ENCODE results near the gene RPGRIP1L. TPM values are rescaled to one million over a fixed set of nuclear protein-coding genes. Genes with fewer than 3 reads are reported as not detected.
"Not testable (repeated sequence)": the region's sequence is repeated elsewhere in the genome, so short reads cannot be mapped to it uniquely, and the experiment has no call there.

RPGRIP1L gene
- total RNA-seq, 1 experiment from 2014 or later: 13.1 TPM

DNA sequence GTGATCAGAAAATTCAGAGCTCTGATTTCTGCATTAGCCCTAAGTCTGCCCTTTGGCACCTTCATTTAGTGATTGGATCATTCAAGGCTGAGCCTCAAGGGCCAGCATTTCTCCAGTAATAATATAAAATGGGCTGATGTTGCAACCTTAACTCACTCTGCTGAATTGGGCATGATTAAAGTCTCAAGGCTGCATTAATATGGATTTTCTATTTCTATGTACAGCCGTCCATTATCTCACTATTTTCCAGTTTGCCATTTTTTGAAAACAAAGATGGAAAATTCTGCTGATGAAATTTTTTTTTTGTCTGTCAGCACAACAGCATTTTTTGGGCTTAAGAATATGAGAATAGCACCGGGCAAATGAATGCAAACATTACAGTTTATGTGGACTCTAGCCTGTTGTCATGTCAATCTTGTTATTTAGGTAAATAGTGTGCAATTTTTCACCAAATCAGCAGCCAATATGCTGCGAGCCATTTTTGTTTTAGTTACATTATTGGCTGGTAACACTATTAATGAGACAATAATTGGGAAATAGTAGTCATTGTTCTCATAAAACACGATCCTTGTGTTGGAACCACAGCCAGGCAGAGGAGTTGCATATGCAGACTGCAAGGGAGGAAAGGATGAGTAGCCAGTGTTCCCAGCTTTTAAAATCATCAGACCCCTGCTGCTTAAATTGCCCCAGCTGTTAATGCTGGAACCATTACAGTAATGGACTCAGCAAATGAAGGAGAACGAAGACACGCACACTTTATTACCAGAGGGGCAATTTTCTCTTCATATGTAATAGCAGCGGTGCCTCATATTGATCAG is 10.8 kb upstream of the RPGRIP1L start:
- no peak for DNase-seq (ENCODE audit: low read depth)
- in situ Hi-C loops (cut with HindIII; ENCODE audit: low pct_unique_long_range_greater_than_20kb, low sequenced_read_pairs): no loop called here

DNA sequence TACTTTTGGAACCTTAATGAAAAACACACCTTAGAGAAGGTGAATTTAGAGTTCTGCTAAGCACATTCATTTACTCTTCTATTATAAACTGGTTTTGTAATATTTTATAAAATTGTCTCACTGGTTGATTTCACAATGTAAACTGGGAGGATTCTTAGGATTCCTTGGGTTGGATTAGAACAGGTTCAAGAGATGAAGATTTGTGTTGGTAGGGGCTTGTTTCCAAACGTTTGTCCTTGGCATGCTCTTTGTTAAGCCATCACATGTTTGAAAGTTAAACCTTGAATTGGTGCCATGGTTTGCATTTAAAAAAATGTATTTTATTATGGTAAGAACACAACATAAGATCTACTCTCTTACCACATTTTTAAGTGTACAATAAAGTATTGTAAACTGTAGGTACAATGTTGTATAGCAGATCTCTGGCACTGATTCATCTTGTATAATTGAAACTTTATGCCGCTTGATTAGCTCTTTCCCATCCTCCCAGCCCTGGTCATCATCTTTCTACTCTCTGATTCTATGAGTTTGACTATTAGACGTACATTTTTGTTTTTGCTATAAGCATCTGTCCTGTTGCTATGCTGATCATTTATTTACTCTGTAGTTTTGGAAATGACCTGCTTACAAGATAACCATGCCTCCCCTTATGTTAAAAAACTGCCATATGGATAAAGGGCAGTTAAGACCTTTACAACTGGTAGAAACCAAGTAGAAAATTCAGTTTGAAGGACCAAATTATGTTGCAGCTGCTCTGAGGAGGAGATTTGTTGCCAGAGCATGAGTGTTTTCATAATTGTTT is 9.9 kb upstream of the RPGRIP1L start:
- in situ Hi-C loops (cut with HindIII; ENCODE audit: low pct_unique_long_range_greater_than_20kb, low sequenced_read_pairs): no loop called here
- no peak for DNase-seq (ENCODE audit: low read depth)

DNA sequence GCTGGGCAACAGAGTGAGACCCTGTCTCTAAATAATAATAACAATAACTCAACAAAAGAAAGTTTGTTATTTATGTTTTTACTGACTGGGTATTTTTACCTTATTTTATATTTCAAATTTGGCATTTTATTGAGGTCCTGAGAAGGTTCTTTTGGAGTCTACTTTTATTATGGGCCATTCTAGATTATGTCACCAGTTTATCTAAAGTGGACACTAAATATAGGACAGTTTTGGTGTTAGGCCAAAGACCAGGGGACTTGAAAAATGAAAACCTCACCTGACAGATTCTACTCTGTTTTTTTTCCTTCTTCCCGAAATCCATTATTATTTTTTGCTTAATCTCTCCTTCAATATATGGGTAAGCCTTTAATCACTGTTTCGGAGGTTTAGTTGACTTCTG is 8.4 kb upstream of the RPGRIP1L start:
- in situ Hi-C loops (cut with HindIII; ENCODE audit: low pct_unique_long_range_greater_than_20kb, low sequenced_read_pairs): no loop called here
- no peak for DNase-seq (ENCODE audit: low read depth)

DNA sequence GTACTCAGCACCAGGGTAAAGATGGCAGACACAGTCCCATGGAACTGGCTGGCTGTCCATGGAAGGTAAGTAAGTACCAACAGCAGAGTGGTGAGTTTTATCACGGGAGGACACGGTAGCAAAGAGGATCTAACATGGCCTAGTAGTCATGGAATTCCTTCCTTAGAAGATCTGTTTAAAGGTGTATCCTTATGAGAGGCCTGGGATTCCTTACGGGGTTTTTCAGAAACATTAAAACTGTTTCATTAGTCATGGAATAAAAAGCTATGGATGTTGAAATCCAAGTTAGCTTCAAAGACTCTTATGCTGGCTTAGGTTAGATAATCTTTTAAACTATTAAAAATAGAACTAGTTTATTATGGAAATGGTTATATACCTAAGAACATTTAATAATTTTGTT is 7.7 kb upstream of the RPGRIP1L start:
- no peak for DNase-seq (ENCODE audit: low read depth)
- in situ Hi-C loops (cut with HindIII; ENCODE audit: low pct_unique_long_range_greater_than_20kb, low sequenced_read_pairs): no loop called here

DNA sequence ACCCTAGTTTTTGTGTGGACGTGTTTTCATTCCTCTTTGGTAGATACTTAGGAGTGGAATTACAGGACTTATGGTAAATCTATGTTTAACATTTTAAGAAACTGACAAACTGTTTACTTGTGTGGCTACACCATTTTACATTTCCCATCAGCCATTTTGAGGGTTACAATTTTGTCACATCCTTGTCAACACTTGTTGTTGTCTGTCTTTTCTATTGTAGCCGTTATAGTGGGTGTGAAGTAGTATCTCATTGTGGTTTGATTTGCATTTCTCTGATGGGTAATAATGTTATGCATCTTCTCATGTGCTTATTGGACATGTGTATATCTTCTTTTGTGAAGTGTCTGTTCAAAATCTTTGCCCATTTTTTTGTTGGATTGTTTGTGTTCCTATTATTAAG is 4.8 kb upstream of the RPGRIP1L start:
- in situ Hi-C loops (cut with HindIII; ENCODE audit: low pct_unique_long_range_greater_than_20kb, low sequenced_read_pairs): no loop called here
- DNase-seq (ENCODE audit: low read depth): no peak

DNA sequence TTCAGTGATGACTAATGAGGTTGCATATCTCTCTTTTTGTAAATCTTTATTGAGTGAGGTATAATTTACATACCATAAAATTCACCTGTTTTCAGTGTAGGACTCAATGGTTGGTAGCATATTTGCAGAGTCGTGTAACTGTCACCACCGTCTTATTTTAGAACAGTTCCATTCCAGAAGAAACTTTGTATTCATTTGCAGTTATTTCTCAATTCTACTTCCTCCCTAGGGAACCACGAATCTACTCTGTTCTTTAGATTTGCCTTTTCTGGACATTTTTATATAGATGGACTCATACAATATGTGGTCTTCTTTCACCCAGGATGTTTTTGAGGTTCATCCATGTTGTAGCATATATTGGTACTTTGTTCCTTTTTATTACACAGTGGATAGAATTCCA is 4.0 kb upstream of the RPGRIP1L start:
- in situ Hi-C loops (cut with HindIII; ENCODE audit: low pct_unique_long_range_greater_than_20kb, low sequenced_read_pairs): no loop called here
- no peak for DNase-seq (ENCODE audit: low read depth)

DNA sequence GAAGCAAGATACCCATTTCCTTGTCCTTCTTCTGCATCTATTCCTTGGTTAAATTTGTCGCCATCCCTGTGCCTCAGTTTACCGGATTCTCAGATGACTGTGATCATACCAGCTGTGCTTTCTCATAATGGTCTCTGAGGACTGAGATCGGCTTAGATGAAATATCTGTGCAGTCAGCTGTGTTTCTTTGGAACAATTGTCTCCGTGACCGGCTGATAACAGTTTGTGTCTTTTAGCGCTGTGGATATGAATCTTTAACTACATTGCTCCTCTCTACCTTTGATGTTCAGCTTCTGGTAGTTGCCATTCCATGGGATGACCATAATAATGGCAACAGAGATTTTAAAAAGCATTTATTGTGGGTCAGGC is 770 bp upstream of the RPGRIP1L start:
- DNase-seq (ENCODE audit: low read depth): no peak
- in situ Hi-C loops (cut with HindIII; ENCODE audit: low pct_unique_long_range_greater_than_20kb, low sequenced_read_pairs): no loop called here

DNA sequence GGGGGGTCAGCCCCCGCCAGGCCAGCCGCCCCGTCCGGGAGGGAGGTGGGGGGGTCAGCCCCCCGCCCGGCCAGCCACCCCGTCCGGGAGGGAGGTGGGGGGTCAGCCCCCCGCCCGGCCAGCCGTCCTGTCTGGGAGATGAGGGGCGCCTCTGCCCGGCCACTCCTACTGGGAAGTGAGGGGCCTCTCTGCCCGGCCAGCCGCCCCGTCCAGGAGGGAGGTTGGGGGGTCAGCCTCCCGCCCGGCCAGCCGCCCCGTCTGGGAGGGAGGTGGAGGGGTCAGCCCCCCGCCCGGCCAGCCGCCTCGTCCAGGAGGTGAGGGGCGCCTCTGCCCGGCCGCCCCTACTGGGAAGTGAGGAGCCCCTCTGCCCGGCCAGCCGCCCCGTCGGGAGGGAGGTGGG is 5.4 kb downstream of the RPGRIP1L start:
- in situ Hi-C loops (cut with HindIII; ENCODE audit: low pct_unique_long_range_greater_than_20kb, low sequenced_read_pairs); DNase-seq (ENCODE audit: low read depth): not testable (repeated sequence)

DNA sequence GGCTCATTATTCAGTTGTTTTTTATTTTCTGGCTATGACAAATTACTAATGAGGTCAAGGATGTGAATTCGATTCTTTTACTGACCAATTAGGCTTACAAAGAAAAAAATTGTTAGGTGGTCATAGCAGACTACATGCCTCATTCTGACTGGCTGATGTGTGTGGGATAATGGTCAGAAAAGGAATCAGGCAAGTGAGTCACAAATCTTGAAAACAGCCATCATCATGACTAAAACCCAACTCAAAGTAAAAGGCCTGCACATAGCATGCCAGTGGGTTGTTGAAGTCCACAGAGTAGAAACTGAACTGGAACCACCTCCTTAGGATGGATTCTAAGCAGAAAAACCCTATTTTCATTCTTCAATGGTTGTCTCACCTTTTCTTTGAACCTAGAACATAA is 8.6 kb downstream of the RPGRIP1L start:
- DNase-seq (ENCODE audit: low read depth): peak; percentile 18

DNA sequence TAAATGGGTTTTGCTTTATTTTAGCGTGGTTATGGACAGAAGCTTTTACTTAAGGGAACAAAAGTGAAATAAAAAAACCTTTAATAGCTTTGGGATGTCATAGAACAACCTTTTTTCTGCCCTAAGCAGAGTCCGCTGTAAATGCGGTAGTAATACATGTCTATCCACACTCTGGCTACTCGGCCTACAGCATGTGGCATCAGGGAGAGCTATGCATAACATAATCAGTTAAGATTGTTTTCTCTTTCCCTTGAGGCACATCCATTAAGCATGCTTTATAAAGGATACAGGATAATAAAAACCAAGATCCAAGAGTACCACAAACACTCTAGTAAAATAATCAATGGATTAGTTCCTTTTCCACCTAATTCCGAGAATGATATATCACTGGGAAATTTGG is 10.3 kb downstream of the RPGRIP1L start:
- in situ Hi-C loops (cut with HindIII; ENCODE audit: low pct_unique_long_range_greater_than_20kb, low sequenced_read_pairs): no loop called here
- DNase-seq (ENCODE audit: low read depth): no peak

More for the DNA sequence above, 8.6 kb downstream of the RPGRIP1L start:
- in situ Hi-C loops (cut with HindIII; ENCODE audit: low pct_unique_long_range_greater_than_20kb, low sequenced_read_pairs): no loop called here

DNA sequence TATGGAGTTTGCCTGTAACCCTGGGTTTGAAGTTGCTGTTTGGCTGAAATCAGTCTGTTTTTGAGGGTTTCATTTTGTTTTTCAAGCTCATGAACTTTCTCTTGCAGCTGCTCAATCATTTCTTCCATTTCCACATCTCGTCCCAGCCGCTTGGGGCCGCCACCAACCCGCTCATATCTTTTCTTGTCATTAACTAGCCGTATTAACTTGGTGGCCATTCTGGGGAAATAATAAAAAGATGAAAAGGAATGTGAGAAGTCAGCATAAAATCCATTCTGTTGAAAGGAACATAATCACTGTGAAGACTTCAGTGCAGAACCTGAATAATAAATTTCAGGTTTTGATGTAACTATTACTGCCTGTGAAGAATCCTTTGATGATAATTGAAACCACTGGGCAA is 11.5 kb downstream of the RPGRIP1L start:
- peak; percentile 50 for DNase-seq (ENCODE audit: low read depth)
- in situ Hi-C loops (cut with HindIII; ENCODE audit: low pct_unique_long_range_greater_than_20kb, low sequenced_read_pairs): no loop called here

DNA sequence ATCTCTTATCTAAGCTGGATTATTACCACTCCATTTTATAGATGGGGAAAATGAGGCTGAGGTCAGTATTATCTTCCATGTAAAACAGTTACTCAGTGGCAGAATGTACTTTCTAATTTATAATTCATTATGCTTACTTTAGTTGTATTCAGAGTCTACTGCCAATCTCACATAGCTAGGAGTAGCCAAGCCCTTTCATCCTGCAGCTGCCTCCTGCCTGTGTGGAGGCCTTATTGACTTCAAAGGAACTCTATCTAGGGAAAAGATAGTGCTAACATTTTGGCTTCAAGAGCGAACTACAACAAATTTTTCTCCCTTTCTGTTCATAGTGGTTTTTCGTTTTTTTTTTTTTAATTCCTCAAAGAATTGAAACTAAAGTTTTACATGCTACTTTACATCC is 12.9 kb downstream of the RPGRIP1L start:
- DNase-seq (ENCODE audit: low read depth): no peak
- in situ Hi-C loops (cut with HindIII; ENCODE audit: low pct_unique_long_range_greater_than_20kb, low sequenced_read_pairs): no loop called here

DNA sequence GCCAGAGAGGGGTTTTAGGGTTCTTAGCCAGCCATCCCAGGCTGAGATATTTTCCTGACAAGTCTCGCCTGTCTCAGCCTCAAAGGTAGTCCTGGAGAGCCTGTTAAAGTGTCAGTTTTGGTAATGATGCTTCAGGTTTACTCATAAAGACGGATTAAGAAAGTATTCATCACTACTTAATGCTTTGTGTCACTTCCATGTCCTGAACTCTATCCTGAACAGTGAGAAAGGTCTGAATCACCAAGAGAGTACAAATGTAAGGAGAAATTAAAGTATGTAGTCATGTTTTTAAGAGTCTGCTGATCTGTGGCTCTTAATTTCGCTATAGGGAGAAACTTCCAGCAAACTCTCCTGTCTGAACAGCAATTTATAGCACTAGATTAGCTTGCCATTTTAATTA is 14.0 kb downstream of the RPGRIP1L start:
- in situ Hi-C loops (cut with HindIII; ENCODE audit: low pct_unique_long_range_greater_than_20kb, low sequenced_read_pairs): no loop called here
- no peak for DNase-seq (ENCODE audit: low read depth)

DNA sequence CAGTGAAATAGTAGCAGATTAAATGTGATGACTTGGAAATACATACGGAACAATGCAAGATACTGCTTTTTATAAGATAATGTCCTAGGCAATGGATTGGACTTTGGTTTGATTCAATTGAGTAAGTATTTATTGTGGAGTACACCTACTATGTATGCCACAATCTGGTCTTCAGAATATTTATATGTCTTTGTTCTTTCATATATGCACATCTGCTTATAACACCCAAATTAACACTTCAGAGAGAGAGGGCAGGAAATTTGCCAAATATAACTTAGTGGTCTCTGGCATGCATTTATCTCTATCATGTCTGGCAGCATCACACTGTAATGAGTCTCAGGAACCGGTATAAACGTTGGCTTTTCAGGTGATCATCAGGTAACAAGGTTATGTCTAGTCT is 16.9 kb downstream of the RPGRIP1L start:
- DNase-seq (ENCODE audit: low read depth): no peak
- in situ Hi-C loops (cut with HindIII; ENCODE audit: low pct_unique_long_range_greater_than_20kb, low sequenced_read_pairs): no loop called here

DNA sequence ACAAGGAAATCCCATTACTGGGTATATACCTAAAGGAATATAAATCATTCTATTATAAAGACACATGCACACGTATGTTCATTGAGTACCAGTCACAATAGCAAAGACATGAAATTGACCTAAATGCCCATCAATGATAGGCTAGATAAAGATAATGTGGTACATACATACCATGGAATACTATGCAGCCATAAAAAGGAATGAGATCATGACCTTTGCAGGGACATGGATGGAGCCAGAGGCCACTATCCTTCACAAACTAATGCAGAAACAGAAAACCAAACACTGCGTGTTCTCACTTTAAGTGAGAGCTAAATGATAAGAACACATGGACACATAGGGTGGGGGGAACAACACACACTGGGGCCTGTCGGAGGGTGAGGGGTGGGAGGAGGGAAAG is 18.3 kb downstream of the RPGRIP1L start:
- in situ Hi-C loops (cut with HindIII; ENCODE audit: low pct_unique_long_range_greater_than_20kb, low sequenced_read_pairs): not testable (repeated sequence)

DNA sequence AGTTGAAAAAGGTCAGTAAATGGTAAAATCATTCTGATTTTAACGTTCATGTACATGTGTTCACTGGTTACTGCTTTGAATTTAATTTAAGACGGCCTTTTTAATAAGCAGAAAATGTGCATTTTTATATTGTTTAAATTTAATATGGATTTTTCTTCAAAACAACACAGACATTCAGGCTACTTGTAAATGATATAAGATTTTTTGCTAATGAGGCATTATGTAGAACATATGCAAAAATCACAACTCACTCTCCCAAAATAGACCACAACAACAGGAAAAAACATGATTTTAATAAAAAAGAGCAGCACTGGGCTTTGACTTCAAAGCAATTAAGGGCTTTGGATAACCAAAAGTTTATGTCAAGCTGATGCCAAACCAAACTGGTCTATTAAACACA is 22.3 kb downstream of the RPGRIP1L start:
- no peak for DNase-seq (ENCODE audit: low read depth)
- in situ Hi-C loops (cut with HindIII; ENCODE audit: low pct_unique_long_range_greater_than_20kb, low sequenced_read_pairs): no loop called here

More for the DNA sequence above, 18.3 kb downstream of the RPGRIP1L start:
- not testable (repeated sequence) for DNase-seq (ENCODE audit: low read depth)

DNA sequence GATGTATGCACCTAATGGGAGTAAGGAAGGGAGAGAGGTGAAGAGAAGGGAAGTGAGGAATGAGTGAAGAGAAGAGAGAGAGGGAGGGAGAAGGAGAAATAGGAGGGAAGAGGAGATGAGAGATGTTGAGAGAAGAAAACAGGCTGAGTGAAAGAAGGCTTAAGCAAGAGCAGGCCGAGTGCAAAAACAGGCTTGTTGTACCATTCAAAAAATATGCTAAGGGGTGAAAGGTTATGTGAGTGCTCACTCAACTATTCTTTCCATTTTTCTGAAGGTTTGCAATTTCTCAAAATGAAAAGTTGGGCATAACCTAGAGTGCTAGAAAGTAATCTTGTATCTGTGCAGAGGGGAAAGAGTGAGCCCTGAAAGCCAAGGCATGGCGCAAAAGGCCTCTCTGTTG is 22.9 kb downstream of the RPGRIP1L start:
- in situ Hi-C loops (cut with HindIII; ENCODE audit: low pct_unique_long_range_greater_than_20kb, low sequenced_read_pairs): no loop called here
- DNase-seq (ENCODE audit: low read depth): no peak

DNA sequence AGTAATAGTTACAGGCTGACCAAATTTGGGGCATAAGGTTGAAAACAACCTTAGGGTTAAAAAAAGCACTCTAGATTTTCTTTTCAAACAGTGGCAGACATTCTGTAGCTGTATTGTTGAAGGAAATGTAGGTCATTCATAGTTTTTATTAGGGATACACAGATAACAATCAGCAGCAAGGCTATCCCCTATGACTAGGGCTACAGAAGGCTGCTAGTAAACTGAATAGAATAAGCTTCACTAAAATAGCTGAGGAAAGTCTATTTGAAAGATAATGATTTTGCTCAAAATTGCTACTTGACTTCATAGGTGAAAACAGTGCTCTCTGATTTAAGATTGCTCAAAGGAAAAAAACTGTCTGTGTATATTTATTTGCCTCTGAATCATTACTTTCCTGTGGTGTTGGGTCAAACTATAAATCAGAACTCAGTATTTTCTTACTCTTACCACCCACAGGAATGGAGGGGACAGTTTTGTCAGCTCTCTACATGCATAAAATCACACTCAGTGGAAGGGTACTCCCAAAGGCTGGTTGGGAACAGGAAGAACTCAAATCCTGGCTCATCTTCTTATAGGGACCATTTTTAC is 24.8 kb downstream of the RPGRIP1L start:
- DNase-seq (ENCODE audit: low read depth): no peak
- in situ Hi-C loops (cut with HindIII; ENCODE audit: low pct_unique_long_range_greater_than_20kb, low sequenced_read_pairs): no loop called here

DNA sequence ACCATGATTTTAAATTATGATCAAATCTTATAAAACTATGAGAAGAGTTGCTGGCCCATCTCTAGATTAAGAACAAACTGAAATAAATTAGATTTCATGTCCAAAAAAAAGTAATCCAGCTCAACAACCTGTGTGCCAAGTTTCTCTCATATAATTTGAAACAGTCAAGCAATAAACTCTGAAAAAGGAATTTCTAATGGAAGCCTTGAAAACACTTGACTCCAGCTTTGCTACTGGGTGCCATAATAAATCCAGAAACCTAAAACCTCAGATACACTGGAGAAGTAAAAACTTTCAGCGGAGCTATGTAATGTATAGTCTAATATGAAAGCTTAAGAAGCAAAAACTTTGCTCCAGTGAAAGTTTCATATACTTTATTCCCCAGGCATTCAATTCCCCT is 25.5 kb downstream of the RPGRIP1L start:
- no peak for DNase-seq (ENCODE audit: low read depth)
- in situ Hi-C loops (cut with HindIII; ENCODE audit: low pct_unique_long_range_greater_than_20kb, low sequenced_read_pairs): no loop called here

Measured in Caki2 (cell line).